LNCaP clone FGC (cell line): Measurements from ENCODE around the gene DNAH6.

Experiments used
- DNase-seq: peaks from one replicate; pipeline ENCODE4 v3.0.0-alpha.2; 2011; ENCODE audit warnings: low read depth
- H3K4me3 ChIP-seq: 2 replicates; pipeline ENCODE4 v1.5.1; 2011; ENCODE audit warnings: mild to moderate bottlenecking, low read depth, low read length, control low read depth
- CTCF ChIP-seq: IDR thresholded peaks from 2 replicates; pipeline ENCODE4 v1.5.1; 2012; ENCODE audit warnings: mild to moderate bottlenecking; ENCODE audit not compliant: control insufficient read depth, insufficient read depth; ENCODE audit errors: extremely low read depth

The DNAH6 gene

GRCh38 chr2:84556190-84556589 lies 39.9 kb downstream of the DNAH6 start:
- H3K4me3 ChIP-seq = no peak overlapping the region
- no peak for TF ChIP-seq CTCF
- DNase-seq = no peak

GRCh38 chr2:84559838-84560237 lies 43.5 kb downstream of the DNAH6 start:
- TF ChIP-seq CTCF = no peak
- DNase-seq = no peak
- H3K4me3 ChIP-seq = no peak overlapping the region

- no peak for TF ChIP-seq CTCF
- no peak overlapping the region for H3K4me3 ChIP-seq
- no peak for DNase-seq
These were observed 63.4 kb downstream of the DNAH6 start for GRCh38 chr2:84579661-84580060.

GRCh38 chr2:84603911-84604310 lies 87.6 kb downstream of the DNAH6 start:
- no peak for TF ChIP-seq CTCF
- DNase-seq = no peak

GRCh38 chr2:84613082-84613481 lies 96.8 kb downstream of the DNAH6 start:
- TF ChIP-seq CTCF = no peak
- no peak for DNase-seq
- no peak overlapping the region for H3K4me3 ChIP-seq

More at GRCh38 chr2:84603911-84604310, 87.6 kb downstream of the DNAH6 start:
- no peak overlapping the region for H3K4me3 ChIP-seq

GRCh38 chr2:84619794-84620371 lies 103.6 kb downstream of the DNAH6 start:
- H3K4me3 ChIP-seq = no peak overlapping the region
- TF ChIP-seq CTCF = no peak
- DNase-seq = no peak

GRCh38 chr2:84628486-84628885 lies 112.2 kb downstream of the DNAH6 start:
- DNase-seq = no peak
- no peak overlapping the region for H3K4me3 ChIP-seq
- TF ChIP-seq CTCF = no peak
